Raji (cell line): ENCODE measurements around the gene WDR20.

ENCODE experiments used
- POLR2A ChIP-seq: IDR thresholded peaks from 2 replicates; pipeline ENCODE4 v1.6.1; 2011; ENCODE audit warnings: low read depth, low read length, control low read depth; ENCODE audit not compliant: insufficient read depth

The WDR20 gene

DNA sequence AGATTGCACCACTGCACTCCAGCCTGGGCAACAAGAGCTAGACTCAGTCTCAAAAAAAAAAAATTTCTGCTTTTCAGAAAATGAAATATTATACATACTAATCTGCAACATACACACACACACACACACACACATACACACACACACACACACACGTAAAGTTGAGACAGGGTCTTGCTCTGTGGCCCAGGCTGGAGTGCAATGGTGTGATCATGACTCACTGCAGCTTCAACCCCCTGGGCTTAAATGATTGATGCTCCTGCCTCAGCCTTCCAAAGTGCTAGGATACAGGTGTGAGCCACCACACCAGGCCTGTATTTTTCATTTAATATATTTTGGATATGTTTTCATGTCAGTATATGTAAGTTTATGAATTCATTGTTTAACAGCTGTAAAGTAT, 18.8 kb upstream of the WDR20 start:
- no peak for TF ChIP-seq POLR2A

DNA sequence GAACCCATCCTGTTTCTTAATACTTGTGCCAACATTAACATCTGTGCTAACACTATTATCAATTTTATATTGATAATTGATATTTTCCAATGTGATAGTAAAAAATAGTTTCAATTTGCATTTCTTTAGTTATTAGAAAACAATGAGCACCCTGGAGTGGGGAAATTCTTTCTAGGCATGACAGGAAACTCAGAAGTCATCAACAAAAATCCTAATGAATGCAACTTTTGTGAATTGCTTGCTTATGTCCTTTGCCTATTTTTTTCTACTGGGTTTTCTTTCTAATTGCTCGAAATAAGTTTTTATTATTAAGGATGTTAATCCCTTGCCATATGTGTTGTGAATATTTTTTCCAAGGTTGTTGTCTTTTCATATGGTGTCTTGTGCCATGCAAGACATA, 18.1 kb upstream of the WDR20 start:
- TF ChIP-seq POLR2A: no peak

DNA sequence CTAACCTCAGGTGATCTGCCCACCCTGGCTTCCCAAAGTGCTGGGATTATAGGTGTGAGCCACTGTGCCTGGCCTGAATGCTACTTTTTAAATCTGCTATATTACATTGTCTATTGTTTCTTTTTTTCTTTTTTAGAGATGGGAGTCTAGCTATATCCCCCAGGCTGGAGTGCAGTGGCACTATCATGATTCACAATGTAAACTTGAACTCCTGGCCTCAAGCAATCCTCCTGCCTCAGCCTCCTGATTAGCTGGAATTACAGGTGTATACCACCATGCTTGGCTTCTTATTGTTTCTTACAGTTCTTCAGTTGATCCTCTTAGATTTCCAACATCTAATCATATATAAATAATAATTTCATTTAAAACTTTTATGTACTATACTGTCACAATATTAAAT, 15.3 kb upstream of the WDR20 start:
- TF ChIP-seq POLR2A: no peak

DNA sequence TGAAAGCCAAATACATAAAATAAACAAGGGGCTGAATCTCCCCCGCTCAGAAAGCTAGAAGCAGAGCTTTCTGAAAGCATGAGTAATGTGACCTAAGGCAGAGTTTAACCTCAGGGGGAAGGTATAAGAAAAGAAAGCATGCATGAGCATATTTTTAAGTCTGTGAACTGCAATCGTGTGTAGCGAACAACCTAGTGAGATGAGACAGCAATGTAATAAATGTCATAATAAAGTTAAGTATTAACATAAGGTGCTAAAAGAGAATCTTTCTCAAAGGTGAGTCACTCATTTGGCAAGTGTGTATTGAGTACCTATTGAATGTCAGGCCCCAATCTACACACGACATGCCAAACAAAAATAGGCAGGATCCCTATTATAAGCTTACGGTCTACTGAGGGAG, 14.2 kb upstream of the WDR20 start:
- TF ChIP-seq POLR2A: no peak

DNA sequence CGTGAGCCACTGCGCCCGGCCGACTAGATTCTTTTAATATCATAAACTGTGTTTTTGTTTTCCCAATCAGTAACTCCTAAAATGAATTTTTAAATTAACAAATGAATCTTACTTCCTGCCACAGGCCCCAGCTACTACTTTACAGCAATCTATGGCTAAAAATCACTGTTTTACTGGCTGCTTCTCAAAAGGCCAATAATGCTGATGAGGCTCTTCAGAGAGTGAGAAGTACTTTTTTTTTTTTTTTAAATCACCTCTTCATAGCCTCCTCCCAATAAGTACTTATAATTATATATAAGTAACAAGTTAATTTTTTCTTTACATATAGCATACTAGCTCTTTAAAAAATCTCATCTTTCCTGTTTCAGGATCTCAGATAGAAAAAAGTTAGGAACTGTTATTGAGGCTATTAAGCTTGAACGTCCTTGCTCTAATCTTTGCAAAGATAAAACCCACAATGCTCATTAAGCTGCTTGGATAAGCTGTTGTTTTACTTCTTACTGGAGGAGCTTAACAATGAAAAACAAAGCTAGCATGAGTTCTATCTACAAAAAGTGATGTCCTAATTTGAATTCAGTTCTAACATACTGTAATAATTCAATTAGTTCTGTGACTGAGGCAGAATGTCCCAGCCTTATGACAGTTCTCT, 12.8 kb upstream of the WDR20 start:
- TF ChIP-seq POLR2A: no peak

DNA sequence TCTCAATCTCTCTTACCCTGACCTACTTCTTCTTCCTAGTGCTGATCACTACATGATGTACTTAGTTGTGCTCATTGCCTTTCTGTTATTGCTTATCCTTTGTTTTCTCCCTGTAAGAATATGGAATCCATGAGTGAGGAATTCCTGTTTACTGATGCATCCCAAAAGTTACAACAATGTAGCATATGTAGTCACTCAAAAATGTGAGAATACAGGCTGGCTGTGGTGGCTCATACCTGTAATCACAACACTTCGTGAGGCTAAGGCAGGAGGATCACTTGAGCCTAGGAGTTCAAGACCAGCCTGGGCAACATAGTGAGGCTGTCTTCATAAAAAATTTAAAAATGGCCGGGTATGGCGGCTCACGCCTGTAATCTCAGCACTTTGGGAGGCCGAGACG, 8.0 kb upstream of the WDR20 start:
- no peak for TF ChIP-seq POLR2A

DNA sequence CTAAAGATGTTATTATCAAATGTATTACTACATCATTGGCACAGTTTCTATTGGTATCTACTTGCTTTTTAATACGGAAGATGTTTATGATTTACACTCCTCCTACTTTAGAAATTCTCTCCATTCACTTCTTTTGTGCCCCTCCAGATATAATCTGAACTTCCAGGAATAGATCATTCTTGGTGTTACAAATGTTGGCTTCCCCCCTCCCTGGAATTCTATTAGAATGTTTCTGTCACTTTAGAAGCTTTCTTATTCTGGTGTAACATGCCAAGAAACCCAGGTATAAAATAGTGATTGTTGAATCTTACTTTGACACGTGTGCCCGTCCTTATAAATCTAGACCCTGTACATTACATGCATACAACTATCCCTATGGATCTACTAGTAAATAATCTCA, 1.2 kb upstream of the WDR20 start:
- TF ChIP-seq POLR2A: no peak

DNA sequence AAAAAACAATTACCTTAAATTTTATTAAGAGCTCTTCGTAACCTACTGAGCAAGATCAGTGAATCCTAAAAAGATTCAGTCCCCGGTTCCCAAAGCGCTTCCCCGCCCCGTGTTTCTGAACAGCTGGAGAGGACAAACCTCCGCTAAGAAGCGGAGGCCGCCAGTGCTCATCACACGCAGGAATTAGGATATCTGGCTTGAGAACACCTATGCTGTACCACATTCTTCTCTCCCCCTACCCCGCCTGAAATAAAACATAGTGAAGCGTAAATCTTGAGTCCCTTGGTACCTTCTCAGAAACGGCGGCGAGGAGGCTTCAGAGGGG, 774 bp upstream of the WDR20 start:
- no peak for TF ChIP-seq POLR2A

DNA sequence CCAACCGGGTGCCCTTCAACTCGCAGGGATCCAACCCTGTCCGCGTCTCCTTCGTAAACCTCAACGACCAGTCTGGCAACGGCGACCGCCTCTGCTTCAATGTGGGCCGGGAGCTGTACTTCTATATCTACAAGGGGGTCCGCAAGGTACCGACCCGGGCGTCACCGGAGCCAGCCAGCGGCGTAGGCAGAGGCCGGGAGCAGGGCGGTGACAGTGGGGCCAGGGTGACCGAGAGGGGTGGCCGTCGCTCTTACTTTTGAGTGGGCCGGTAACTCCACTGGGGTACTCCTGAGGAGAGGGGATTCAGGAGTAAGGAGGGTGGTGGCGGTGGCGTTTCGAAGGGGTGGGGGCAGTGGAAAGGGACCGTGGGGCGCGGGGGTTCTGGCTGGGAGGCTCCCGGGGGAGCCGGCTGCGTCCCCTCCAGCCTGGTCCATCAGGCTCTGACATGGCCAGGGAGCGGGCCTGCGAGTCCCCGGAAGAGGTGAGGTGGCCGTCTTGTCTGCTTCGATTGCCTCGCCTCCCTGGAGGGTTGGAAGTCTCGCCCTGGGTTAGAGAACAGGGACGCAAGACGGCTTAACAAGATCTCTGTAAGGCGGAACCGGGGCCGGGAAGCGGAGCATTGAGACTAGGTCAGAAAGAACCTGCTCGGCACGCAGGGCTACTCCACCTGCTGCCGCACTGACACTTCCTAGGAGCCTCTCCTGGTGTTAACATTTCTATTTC, 491 bp downstream of the WDR20 start:
- no peak for TF ChIP-seq POLR2A

DNA sequence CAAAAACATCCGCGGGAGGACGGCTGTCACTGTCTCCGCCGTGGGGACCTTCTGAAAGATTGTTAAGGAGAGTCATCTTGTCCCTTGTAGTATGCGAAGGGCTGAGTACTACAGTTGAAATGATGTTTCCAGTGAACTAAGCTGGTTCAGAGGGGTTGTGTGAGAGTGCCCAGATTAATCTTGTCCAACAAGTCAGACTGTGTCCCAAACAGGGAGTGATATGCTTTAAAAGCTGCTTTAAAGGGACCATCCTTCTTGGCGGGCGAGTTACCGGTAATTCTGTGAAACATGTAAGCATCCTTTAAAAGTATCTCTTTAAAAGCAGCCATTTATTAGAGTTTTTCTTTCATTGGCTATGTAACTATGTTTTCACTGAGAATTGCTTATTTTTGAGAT, 1.1 kb downstream of the WDR20 start:
- no peak for TF ChIP-seq POLR2A

DNA sequence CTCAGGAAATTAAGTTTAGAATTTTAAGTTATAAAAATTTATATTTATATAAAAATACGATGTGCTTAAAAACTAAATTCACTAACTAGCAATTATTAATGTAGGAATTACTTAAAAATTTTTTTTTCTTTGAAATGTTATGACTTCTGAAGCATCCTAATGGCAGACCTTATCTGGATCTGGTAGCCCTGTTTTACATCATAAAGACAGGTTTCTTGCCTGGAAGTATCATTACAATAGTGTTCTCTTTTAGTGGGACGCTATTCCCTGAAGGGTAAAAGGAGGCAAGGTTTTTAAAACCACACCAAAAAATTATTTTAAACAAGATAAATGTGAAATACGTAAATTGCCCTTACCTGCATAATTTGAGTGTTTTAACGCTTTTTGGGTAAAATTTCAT, 2.1 kb downstream of the WDR20 start:
- TF ChIP-seq POLR2A: no peak

DNA sequence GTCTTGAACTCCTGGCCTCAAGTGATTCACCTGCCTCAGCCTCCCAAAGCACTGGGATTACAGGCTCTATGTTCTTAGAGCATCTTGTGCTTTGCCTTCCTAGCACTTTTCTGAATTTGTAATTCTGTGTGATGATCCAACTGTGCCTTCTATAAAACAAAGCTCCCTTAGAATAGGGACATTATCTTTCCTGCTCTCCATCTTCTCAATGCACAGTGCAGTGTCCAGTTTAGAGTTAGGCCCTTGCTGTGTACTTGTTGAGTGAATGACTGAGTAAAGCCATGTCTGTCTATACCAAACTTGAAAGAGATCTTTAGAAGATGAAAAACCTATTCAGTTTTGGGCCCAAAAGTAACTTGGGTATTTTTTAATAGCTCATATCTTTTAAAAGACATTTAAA, 5.2 kb downstream of the WDR20 start:
- no peak for TF ChIP-seq POLR2A

DNA sequence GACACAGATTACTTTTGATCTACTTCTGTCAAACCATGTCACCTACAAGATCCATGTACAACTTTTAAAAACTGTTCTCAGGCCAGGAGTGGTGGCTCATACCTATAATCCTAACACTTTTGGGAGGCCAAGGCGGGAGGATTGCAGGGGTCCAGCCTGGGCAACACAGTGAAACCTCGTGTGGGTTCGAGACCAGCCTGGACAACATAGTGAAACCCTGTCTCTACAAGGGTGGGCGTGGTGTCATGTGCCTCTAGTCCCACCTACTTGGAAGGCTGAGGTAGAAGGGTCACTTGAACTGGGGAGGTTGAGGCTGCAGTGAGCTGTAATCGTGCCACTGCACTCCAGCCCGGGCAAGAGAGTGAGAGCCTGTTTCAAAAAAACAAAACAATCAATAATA, 5.7 kb downstream of the WDR20 start:
- TF ChIP-seq POLR2A: no peak

DNA sequence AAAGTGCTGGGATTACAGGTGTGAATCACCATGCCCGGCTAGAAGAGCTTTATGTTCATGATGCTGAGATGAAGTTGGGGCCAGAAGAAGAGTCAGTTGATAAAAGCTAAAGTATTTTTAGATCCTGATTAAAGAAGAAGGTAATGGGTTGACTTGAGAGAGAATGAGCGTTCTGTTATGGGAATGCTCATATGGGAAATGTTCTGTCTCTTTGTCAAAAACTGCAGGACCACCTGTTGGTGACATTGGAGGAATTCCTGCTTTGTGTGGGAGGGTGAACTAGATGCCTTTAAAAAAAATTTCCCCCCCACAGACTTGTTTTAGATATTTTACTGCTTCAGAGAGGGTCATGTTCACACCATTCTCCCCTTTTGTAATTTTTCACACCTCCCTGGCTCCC, 6.7 kb downstream of the WDR20 start:
- TF ChIP-seq POLR2A: no peak

DNA sequence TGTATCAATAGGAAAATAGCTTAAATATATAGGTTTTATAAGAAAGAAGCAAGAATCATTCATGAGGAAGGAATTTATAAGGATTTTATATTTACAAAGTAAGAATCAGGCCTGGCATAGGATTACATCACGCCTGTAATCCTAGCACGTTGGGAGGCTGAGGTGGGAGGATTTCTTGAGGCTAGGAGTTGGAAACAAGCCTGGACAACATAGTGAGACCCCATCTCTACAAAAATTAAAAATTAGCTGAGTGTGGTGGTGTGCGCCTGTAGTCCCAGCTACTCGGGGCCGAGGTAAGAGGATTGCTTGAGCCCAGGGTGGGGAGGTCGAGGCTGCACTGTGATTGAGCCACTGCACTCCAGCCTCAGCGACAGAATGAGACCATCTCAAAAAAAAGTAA, 10.4 kb downstream of the WDR20 start:
- no peak for TF ChIP-seq POLR2A

DNA sequence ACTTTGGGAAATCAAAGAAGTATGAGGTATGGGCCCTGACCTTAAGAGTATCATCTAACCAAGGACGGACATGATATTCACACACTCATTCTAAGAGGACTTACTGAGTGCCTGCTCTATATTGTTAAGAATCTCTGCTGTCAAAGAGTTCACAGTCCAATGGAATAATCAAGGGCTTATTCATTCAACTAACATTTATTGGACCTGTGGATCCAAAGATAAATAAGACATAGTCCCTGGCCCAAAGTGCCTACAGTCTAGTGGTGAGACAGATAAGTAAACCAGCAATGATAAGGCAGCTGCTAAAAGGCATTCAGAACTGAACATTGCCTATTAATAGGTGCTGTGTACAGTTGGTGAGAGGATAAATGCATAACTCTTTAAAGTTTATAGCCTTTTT, 11.0 kb downstream of the WDR20 start:
- TF ChIP-seq POLR2A: no peak

DNA sequence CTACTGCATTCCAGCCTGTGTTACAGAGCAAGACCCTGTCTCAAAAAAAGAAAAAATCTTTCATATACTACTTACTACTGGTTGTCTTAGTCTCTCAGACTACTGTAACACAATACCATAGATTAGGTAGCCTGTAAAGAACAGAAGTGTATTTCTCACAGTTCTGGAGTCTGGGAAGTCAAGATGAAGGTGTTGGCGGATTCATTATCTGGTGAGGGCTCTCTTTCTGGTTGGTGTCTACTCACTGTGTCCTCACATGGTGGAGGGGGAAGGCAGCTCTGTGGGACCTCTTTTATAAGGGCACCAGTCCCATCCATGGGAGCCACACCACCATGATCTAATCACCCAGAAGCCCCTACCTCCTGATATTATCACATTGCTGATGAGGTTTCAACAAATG, 14.4 kb downstream of the WDR20 start:
- no peak for TF ChIP-seq POLR2A
